Mucosa of rectum (tissue), 2 donors: ENCODE data around the gene SYTL1.
A peak's percentile ranks its signal among the peaks of the same experiment; 100 is the strongest.

Experiments used
- H3K27ac ChIP-seq, 2 donors: one replicate each; pipeline ENCODE4 v1.7.0; 2013; ENCODE audit warnings: inconsistent platforms in 2 of 2, low read depth in 2 of 2, low read length in 2 of 2
- H3K27me3 ChIP-seq, 2 donors: one replicate each; pipeline ENCODE4 v1.7.0; 2013; ENCODE audit warnings: low read length in 2 of 2; ENCODE audit not compliant: control insufficient read depth in 2 of 2, insufficient read depth in 2 of 2
- H3K36me3 ChIP-seq, 2 donors: one replicate each; pipeline ENCODE4 v1.7.0; 2013; ENCODE audit warnings: low read length in 2 of 2; ENCODE audit not compliant: control insufficient read depth in 2 of 2, insufficient read depth in 2 of 2
- H3K4me1 ChIP-seq, 2 donors: one replicate each; pipeline ENCODE4 v1.7.0; 2013; ENCODE audit warnings: low read length in 2 of 2, mild to moderate bottlenecking in 1 of 2; ENCODE audit not compliant: control insufficient read depth in 2 of 2, insufficient read depth in 2 of 2
- H3K4me3 ChIP-seq, 2 donors: one replicate each; pipeline ENCODE4 v1.7.0; 2013; ENCODE audit warnings: low read length in 2 of 2
- H3K9ac ChIP-seq, 2 donors: one replicate each; pipeline ENCODE4 v1.7.0; 2013; ENCODE audit warnings: low read length in 2 of 2, low read depth in 1 of 2, mild to moderate bottlenecking in 1 of 2
- H3K9me3 ChIP-seq, 2 donors: one replicate each; pipeline ENCODE4 v1.7.0; 2013; ENCODE audit warnings: low read length in 2 of 2; ENCODE audit not compliant: control insufficient read depth in 2 of 2
- donor health status: healthy.
- donor health status: Normal muscosa, but diverticular disease.

SYTL1 gene

GRCh38 chr1:27333717-27334279 is 8.0 kb upstream of the SYTL1 start:
- no peaks in the 10 kb centered on the region for H3K9me3 ChIP-seq
- peaks cover 34 to 56% of the 10 kb centered on the region in 2 donors for H3K36me3 ChIP-seq
- no peak overlapping the region for H3K4me3 ChIP-seq
- H3K4me1 ChIP-seq = no peaks in the 10 kb centered on the region
- no peaks in the 10 kb centered on the region for H3K27me3 ChIP-seq
- H3K27ac ChIP-seq = no peak overlapping the region
- H3K9ac ChIP-seq = no peak overlapping the region

DNA sequence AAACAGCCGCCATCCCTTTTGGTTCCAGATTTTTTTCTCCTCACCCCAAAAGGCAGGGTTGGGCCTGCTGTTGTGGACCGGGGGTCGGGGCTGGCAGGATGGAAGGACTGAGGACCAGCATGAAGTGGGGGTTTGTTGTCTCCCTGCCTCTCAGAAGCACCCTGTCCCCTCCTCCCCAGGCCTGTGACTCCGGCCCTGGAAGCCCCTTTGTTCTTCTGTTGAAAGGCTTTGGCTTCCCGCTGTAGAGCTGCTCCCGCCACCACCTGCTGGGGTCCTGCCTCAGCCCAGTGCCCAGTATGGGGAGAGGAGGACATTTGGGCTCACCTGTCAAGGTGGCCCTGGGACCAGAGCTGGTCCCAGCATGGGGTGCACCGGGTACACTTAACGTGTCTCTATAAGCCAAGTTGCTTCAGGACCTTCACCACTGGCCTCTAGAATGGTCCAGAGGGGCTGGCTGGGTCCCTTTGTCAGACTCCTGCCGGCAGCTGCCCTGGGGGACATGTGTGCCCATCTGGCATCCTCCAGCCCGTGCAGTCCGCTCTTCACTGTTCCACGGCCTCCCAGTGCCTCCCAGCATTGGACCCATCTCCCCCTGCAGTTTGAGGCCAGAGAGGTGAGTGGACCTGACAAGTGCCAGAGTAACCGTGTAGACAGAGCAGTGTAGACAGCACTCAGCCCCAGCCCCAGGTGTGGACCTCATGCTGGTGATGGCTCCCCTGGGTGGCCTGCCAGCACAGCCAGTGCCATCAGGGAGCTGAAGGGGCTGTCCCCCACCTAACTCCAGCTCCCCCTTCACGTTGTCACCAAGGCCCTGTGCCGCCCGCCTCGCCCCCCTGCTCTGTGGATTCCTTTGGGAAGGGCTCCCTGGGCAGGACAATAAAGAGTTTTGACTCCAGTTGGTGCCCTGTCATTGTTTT is 6.1 kb upstream of the SYTL1 start:
- peaks cover 34 to 54% of the 10 kb centered on the region in 2 donors for H3K36me3 ChIP-seq
- H3K27me3 ChIP-seq = no peaks in the 10 kb centered on the region
- H3K4me1 ChIP-seq = no peaks in the 10 kb centered on the region
- no peak overlapping the region for H3K27ac ChIP-seq
- no peak overlapping the region for H3K9ac ChIP-seq
- H3K9me3 ChIP-seq = no peaks in the 10 kb centered on the region
- H3K4me3 ChIP-seq = no peak overlapping the region

- no peak overlapping the region for H3K27ac ChIP-seq
- H3K27me3 ChIP-seq = no peaks in the 10 kb centered on the region
- no peaks in the 10 kb centered on the region for H3K9me3 ChIP-seq
- peaks cover 31 to 49% of the 10 kb centered on the region in 2 donors for H3K36me3 ChIP-seq
- peaks cover 2 to 8% of the 10 kb centered on the region in 2 donors for H3K4me1 ChIP-seq
- H3K4me3 ChIP-seq = no peak overlapping the region
- no peak overlapping the region for H3K9ac ChIP-seq
Measured at GRCh38 chr1:27336756-27337155, 5.1 kb upstream of the SYTL1 start.

GRCh38 chr1:27338751-27339150 is 3.1 kb upstream of the SYTL1 start:
- peaks cover 17 to 31% of the 10 kb centered on the region in 2 donors for H3K36me3 ChIP-seq
- H3K9ac ChIP-seq = no peak overlapping the region
- no peaks in the 10 kb centered on the region for H3K27me3 ChIP-seq
- no peak overlapping the region for H3K4me3 ChIP-seq
- no peaks in the 10 kb centered on the region for H3K9me3 ChIP-seq
- peaks cover 16 to 23% of the 10 kb centered on the region in 2 donors for H3K4me1 ChIP-seq
- no peak overlapping the region for H3K27ac ChIP-seq

- Histone ChIP-seq H3K4me3 (no peak overlapping the region), H3K27me3 (no peaks in the 10 kb centered on the region), H3K36me3 (peaks cover 13 to 26% of the 10 kb centered on the region in 2 donors), H3K9me3 (no peaks in the 10 kb centered on the region), H3K4me1 (peaks cover 16 to 23% of the 10 kb centered on the region in 2 donors), H3K9ac (no peak overlapping the region), H3K27ac (no peak overlapping the region)
Measured at GRCh38 chr1:27339213-27339612, 2.6 kb upstream of the SYTL1 start.

DNA sequence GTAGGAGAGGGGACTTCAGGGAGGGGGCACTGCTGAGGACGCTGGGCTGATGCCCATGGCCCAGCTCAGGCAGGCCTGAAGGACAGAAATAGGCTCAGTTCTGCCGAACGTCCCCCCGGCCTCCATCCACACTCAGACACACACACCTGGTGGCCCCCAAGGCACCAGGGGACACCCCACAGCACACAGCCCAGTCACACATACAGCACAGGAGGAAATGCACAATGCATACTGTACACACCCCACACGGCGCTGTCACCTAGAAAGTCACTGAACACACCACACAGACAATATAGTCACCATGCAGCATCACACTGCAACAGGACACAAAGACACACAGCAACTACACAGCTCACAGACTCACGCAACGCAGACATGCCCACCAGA is 562 bp downstream of the SYTL1 start:
- Histone ChIP-seq H3K36me3 (peaks cover 0 to 8% of the 10 kb centered on the region in 2 donors), H3K4me3 (peak overlapping the region; percentile 62 to 84), H3K9me3 (no peaks in the 10 kb centered on the region), H3K27ac (peak overlapping the region; percentile 66 to 82), H3K4me1 (peaks cover 16 to 23% of the 10 kb centered on the region in 2 donors), H3K27me3 (no peaks in the 10 kb centered on the region), H3K9ac (peak overlapping the region; percentile 70 to 81)

DNA sequence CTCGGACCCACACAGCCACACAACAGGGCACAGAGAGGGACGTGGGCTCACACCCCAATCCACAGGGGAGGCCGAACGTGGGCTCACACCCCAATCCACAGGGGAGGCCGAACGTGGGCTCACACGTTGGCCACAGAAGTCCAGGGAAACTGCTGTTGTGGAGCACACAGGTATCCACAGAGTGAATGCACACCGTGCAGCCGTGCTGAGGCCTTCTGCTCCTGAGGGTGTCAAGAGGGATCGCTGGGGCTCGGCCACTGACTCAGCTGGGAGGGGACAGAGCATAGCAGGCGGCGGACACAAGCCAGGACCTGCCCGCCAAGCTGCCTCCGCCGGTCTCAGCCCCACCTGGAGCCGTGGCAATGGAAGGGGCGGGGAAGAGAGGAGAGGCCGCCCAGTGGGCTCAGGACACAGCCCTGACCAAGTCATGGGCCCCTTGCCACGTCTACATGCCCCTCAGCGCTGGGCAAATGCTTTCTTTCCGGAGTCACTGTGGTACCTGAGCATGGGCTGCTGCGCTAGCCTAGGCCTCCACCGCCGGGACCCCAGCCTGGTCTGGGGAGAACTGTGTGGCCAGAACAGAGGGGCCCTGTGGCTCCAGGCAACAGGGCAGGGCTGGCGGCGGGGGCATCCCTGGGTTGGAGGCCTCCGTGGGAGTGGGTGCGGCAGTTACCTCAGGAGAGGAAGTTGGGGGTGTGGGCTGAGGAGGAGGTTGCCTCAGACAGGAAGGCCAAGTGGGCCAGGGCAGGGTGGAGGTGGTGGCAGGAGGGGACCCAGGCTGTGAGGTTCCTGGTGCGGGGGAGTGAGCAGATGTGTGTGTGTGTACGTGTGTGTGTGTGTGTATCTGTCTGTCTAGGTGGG is 1.2 kb downstream of the SYTL1 start:
- Histone ChIP-seq H3K36me3 (peaks cover 0 to 8% of the 10 kb centered on the region in 2 donors), H3K27me3 (no peaks in the 10 kb centered on the region), H3K4me3 (peak overlapping the region; percentile 62 to 84), H3K27ac (peak overlapping the region; percentile 65 to 82), H3K9ac (peak overlapping the region; percentile 66 to 81), H3K9me3 (no peaks in the 10 kb centered on the region), H3K4me1 (peaks cover 16 to 23% of the 10 kb centered on the region in 2 donors)

DNA sequence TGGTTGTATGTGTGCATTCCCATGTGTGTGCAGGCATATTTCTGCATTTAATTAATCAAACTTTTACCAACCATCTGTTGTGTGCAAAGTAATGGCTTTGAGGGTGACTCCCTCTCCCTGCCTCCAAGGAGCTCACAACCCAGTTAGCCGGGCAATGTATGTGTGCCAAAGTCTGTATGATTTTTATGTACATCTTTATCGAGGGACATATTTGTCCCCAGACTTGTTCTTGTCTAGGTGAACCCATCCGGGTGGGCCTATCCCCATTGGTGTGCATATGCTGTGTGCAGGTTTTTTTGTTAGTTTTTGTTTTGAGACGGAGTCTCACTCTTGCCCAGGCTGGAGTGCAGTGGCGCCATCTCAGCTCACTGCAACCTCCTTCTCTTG is 1.8 kb downstream of the SYTL1 start:
- peaks cover 0 to 7% of the 10 kb centered on the region in 2 donors for H3K36me3 ChIP-seq
- H3K9ac ChIP-seq = peak overlapping the region in 1 of 2 donors; percentile 66
- H3K27ac ChIP-seq = peak overlapping the region; percentile 65 to 82
- peaks cover 16 to 23% of the 10 kb centered on the region in 2 donors for H3K4me1 ChIP-seq
- no peaks in the 10 kb centered on the region for H3K9me3 ChIP-seq
- no peaks in the 10 kb centered on the region for H3K27me3 ChIP-seq
- H3K4me3 ChIP-seq = peak overlapping the region; percentile 62 to 84

- no peaks in the 10 kb centered on the region for H3K9me3 ChIP-seq
- H3K27me3 ChIP-seq = no peaks in the 10 kb centered on the region
- H3K9ac ChIP-seq = no peak overlapping the region
- H3K27ac ChIP-seq = no peak overlapping the region
- H3K4me1 ChIP-seq = peaks cover 21 to 33% of the 10 kb centered on the region in 2 donors
- no peak overlapping the region for H3K4me3 ChIP-seq
- H3K36me3 ChIP-seq = peaks cover 0 to 6% of the 10 kb centered on the region in 2 donors
Measured at GRCh38 chr1:27345272-27345671, 3.5 kb downstream of the SYTL1 start.
